CD14-positive monocyte (primary cell): ENCODE results near the gene GSTK1. TPM values are rescaled to one million over a fixed set of nuclear protein-coding genes. Genes with fewer than 3 reads are reported as not detected.

Experiments used
- DNase-seq, 3 donors: peaks; one replicate each; pipeline ENCODE4 v3.0.0-alpha.2; 2011 to 2022
- H2AFZ ChIP-seq: 2 replicates; pipeline ENCODE4 v1.6.0; 2012; ENCODE audit warnings: mild to moderate bottlenecking, low read depth, low read length, inconsistent platforms; ENCODE audit not compliant: insufficient read depth, poor library complexity, severe bottlenecking
- H3K27ac ChIP-seq, 2 donors: 1 replicate in 1 of 2; 2 replicates in 1 of 2; pipeline ENCODE4 v1.5.1; 2012 to 2013; ENCODE audit warnings: low read length in 2 of 2, control low read depth in 1 of 2, inconsistent platforms in 1 of 2, low read depth in 1 of 2, mild to moderate bottlenecking in 1 of 2
- H3K27me3 ChIP-seq, 2 donors: one replicate each; pipeline versions ENCODE4 v1.6.0 to v1.6.1; 2011 to 2013; ENCODE audit warnings: low read length in 2 of 2; ENCODE audit not compliant: control insufficient read depth in 2 of 2, insufficient read depth in 2 of 2
- H3K36me3 ChIP-seq, 2 donors: replicated peaks in 1 of 2; 1 replicate in 1 of 2; 2 replicates in 1 of 2; pipeline versions ENCODE4 v1.5.1 to v1.6.1; 2012 to 2013; ENCODE audit warnings: low read length in 2 of 2, control low read depth in 1 of 2, inconsistent platforms in 1 of 2, mild to moderate bottlenecking in 1 of 2; ENCODE audit not compliant: insufficient read depth in 2 of 2, control insufficient read depth in 1 of 2
- H3K4me1 ChIP-seq, 2 donors: 1 replicate in 1 of 2; 2 replicates in 1 of 2; pipeline versions ENCODE4 v1.5.1 to v1.6.1; 2012 to 2013; ENCODE audit warnings: low read length in 2 of 2, control low read depth in 1 of 2, inconsistent platforms in 1 of 2, mild to moderate bottlenecking in 1 of 2, moderate library complexity in 1 of 2; ENCODE audit not compliant: insufficient read depth in 2 of 2, control insufficient read depth in 1 of 2
- H3K4me2 ChIP-seq: replicated peaks from 2 replicates; pipeline ENCODE3; 2012; ENCODE audit warnings: low read length, moderate library complexity, mild to moderate bottlenecking; ENCODE audit not compliant: poor library complexity, severe bottlenecking; ENCODE audit errors: extremely low read depth
- H3K4me3 ChIP-seq, 3 experiments: fragments of 200-600 bp in 1 of 3; sonication (generic) in 1 of 3; replicated peaks in 1 of 3; 1 replicate in 2 of 3; 2 replicates in 1 of 3; pipeline ENCODE4 v1.5.1; 2011 to 2013; ENCODE audit warnings: low read length in 3 of 3, mild to moderate bottlenecking in 3 of 3, control low read depth in 2 of 3, low read depth in 2 of 3, inconsistent platforms in 1 of 3, moderate library complexity in 1 of 3
- H3K79me2 ChIP-seq: 2 replicates; pipeline ENCODE4 v1.6.0; 2012; ENCODE audit warnings: mild to moderate bottlenecking, control low read depth, inconsistent platforms, low read length, moderate library complexity; ENCODE audit not compliant: insufficient read depth
- H3K9ac ChIP-seq: 2 replicates; pipeline ENCODE4 v1.6.0; 2017; ENCODE audit warnings: low read length, mild to moderate bottlenecking; ENCODE audit not compliant: insufficient read depth, poor library complexity, severe bottlenecking
- H3K9me3 ChIP-seq, 2 donors: replicated peaks in 1 of 2; 1 replicate in 1 of 2; 2 replicates in 1 of 2; pipeline versions ENCODE4 v1.5.1 to v1.6.1; 2012 to 2013; ENCODE audit warnings: low read length in 2 of 2, control low read depth in 1 of 2; ENCODE audit not compliant: control insufficient read depth in 1 of 2, insufficient read depth in 1 of 2
- H4K20me1 ChIP-seq: 2 replicates; pipeline ENCODE4 v1.6.0; 2012; ENCODE audit warnings: mild to moderate bottlenecking, low read length, control low read depth, moderate library complexity; ENCODE audit not compliant: insufficient read depth
- H3K27ac Mint-ChIP-seq, 7 donors: one replicate each; pipeline ENCODE4 v1.8.0; 2020; ENCODE audit warnings: mild to moderate bottlenecking in 7 of 7, mixed read lengths in 7 of 7, moderate library complexity in 6 of 7, inconsistent platforms in 2 of 7
- H3K27me3 Mint-ChIP-seq, 3 donors: one replicate each; pipeline ENCODE4 v1.8.0; 2021 to 2022; ENCODE audit warnings: low read depth in 3 of 3, mild to moderate bottlenecking in 3 of 3, mixed read lengths in 3 of 3, moderate library complexity in 3 of 3, inconsistent platforms in 1 of 3
- H3K36me3 Mint-ChIP-seq, 2 donors: one replicate each; pipeline ENCODE4 v1.8.0; 2020; ENCODE audit warnings: mixed read lengths in 2 of 2, inconsistent platforms in 1 of 2, mild to moderate bottlenecking in 1 of 2
- H3K4me1 Mint-ChIP-seq: one replicate; pipeline ENCODE4 v1.8.0; 2020; ENCODE audit warnings: mild to moderate bottlenecking, mixed read lengths
- H3K4me3 Mint-ChIP-seq, 2 donors: one replicate each; pipeline ENCODE4 v1.8.0; 2020; ENCODE audit warnings: mild to moderate bottlenecking in 2 of 2, mixed read lengths in 2 of 2, moderate library complexity in 1 of 2
- H3K9me3 Mint-ChIP-seq, 7 donors: one replicate each; pipeline ENCODE4 v1.8.0; 2020 to 2022; ENCODE audit warnings: mixed read lengths in 7 of 7, mild to moderate bottlenecking in 6 of 7, moderate library complexity in 6 of 7, inconsistent platforms in 2 of 7
- CTCF ChIP-seq: fragments of 200-600 bp; IDR thresholded peaks from one replicate; pipeline ENCODE4 v1.8.0; 2022; ENCODE audit warnings: antibody characterized with exemption, mild to moderate bottlenecking
- WGBS: methylation state at CpG from one replicate; pipeline ENCODE4 v1.1.5; 2013; ENCODE audit warnings: missing lambda C conversion rate; ENCODE audit not compliant: insufficient coverage; 5-methylcytosine and 5-hydroxymethylcytosine counted together
- intact Hi-C, 2 donors: fragments of 100-400 bp; cut with micrococcal nuclease; formaldehyde crosslinking; loops; one replicate each; pipeline versions ENCODE4 v1.15.0 to v1.15.1; 2023
- polyA plus RNA-seq, 3 donors: library from polyadenylated mRNA; depleted of rRNA in 1 of 3; unstranded in 2 of 3; stranded (reverse) in 1 of 3; fragments of 300-500 nt in 2 of 3; fragments of >200 nt in 1 of 3; fragmentation: Illumina TruSeq in 2 of 3; gene quantifications; 1 replicate in 2 of 3; 2 replicates in 1 of 3; pipeline ENCODE4 v1.2.3, GENCODE V29; 2012 to 2021

The GSTK1 gene
- polyA plus RNA-seq, 3 donors: 413 to 547 (median 427) TPM

- intact Hi-C loops: no loop called here
- H3K27ac ChIP-seq: peak overlapping the region; percentile 55 to 90
- Mint-ChIP-seq H3K4me1 (peaks cover 76% of the 10 kb centered on the region), H3K4me3 (peak overlapping the region in 1 of 2 donors; percentile 65), H3K27ac (peak overlapping the region; percentile 72 to 92 (median 87)), H3K9me3 (peaks cover 0 to 23% (median 11%) of the 10 kb centered on the region in 7 donors), H3K36me3 (peaks cover 6 to 20% of the 10 kb centered on the region in 2 donors), H3K27me3 (peaks cover 0 to 2% (median 0%) of the 10 kb centered on the region in 3 donors)
- no peak for TF ChIP-seq CTCF
- peak in 2 of 3 donors; percentile 34 to 47 for DNase-seq
- H2AFZ ChIP-seq: no peak overlapping the region
- peaks cover 0 to 6% of the 10 kb centered on the region in 2 donors for H3K9me3 ChIP-seq
- no peaks in the 10 kb centered on the region for H3K79me2 ChIP-seq
- H3K4me3 ChIP-seq: peak overlapping the region in 1 of 3 experiments; percentile 51
- peak overlapping the region; percentile 71 for H3K4me2 ChIP-seq
- H3K36me3 ChIP-seq: no peaks in the 10 kb centered on the region
- H3K9ac ChIP-seq: no peak overlapping the region
- no peaks in the 10 kb centered on the region for H4K20me1 ChIP-seq
- H3K4me1 ChIP-seq: peaks cover 62 to 85% of the 10 kb centered on the region in 2 donors
- no peaks in the 10 kb centered on the region for H3K27me3 ChIP-seq
These were observed 25.9 kb upstream of the GSTK1 start for GRCh38 chr7:143237366-143237765.

GRCh38 chr7:143238289-143238980 is 24.8 kb upstream of the GSTK1 start:
- H3K27ac Mint-ChIP-seq: peak overlapping the region; percentile 92 to 96 (median 95)
- Histone ChIP-seq H3K4me3 (peak overlapping the region in 1 of 3 experiments; percentile 64), H2AFZ (no peak overlapping the region), H4K20me1 (no peaks in the 10 kb centered on the region), H3K4me2 (peak overlapping the region; percentile 71), H3K9me3 (peaks cover 0 to 6% of the 10 kb centered on the region in 2 donors), H3K4me1 (peaks cover 68 to 90% of the 10 kb centered on the region in 2 donors), H3K79me2 (no peaks in the 10 kb centered on the region), H3K27me3 (no peaks in the 10 kb centered on the region), H3K27ac (peak overlapping the region; percentile 55 to 90), H3K9ac (no peak overlapping the region), H3K36me3 (no peaks in the 10 kb centered on the region)
- no peak for DNase-seq
- intact Hi-C loops: no loop called here
- H3K27me3 Mint-ChIP-seq: peaks cover 0 to 2% (median 0%) of the 10 kb centered on the region in 3 donors
- no peak for TF ChIP-seq CTCF
- peak overlapping the region in 1 of 2 donors; percentile 42 for H3K4me3 Mint-ChIP-seq
- no CpG with 5 or more reads among the region's 1 CpG for whole genome bisulfite sequencing
- peaks cover 0 to 23% (median 11%) of the 10 kb centered on the region in 7 donors for H3K9me3 Mint-ChIP-seq
- H3K4me1 Mint-ChIP-seq: peaks cover 83% of the 10 kb centered on the region
- peaks cover 6 to 20% of the 10 kb centered on the region in 2 donors for H3K36me3 Mint-ChIP-seq
